Measurements from ENCODE around the gene TUBB. TPM values are rescaled to one million over a fixed set of nuclear protein-coding genes. Genes with fewer than 3 reads are reported as not detected.
"Not testable (repeated sequence)": the region's sequence is repeated elsewhere in the genome, so short reads cannot be mapped to it uniquely, and the experiment has no call there.

Gene TUBB
- total RNA-seq, 1 experiment from 2014 or later, result 2,101 TPM

- H3K27me3 ChIP-seq (ENCODE audit: control insufficient read depth, insufficient read depth, low read length), result no peaks in the 10 kb centered on the region
- H3K36me3 ChIP-seq (replicated peaks; ENCODE audit: control insufficient read depth, insufficient read depth, low read length), result peaks cover 26% of the 10 kb centered on the region
- H3K4me3 ChIP-seq (ENCODE audit: insufficient read depth, low read depth, low read length), result no peak overlapping the region
- no peak for DNase-seq
Observed at GRCh38 chr6:30703821-30704220, 16.3 kb upstream of the TUBB start.

- no peaks in the 10 kb centered on the region for H3K27me3 ChIP-seq (ENCODE audit: control insufficient read depth, insufficient read depth, low read length)
- H3K36me3 ChIP-seq (replicated peaks; ENCODE audit: control insufficient read depth, insufficient read depth, low read length), result peaks cover 24% of the 10 kb centered on the region
- DNase-seq, result no peak
- H3K4me3 ChIP-seq (ENCODE audit: insufficient read depth, low read depth, low read length), result no peak overlapping the region
Observed at GRCh38 chr6:30705620-30706019, 14.5 kb upstream of the TUBB start.

GRCh38 chr6:30707281-30707850, 12.8 kb upstream of the TUBB start:
- H3K4me3 ChIP-seq (ENCODE audit: insufficient read depth, low read depth, low read length), result no peak overlapping the region
- peaks cover 40% of the 10 kb centered on the region for H3K36me3 ChIP-seq (replicated peaks; ENCODE audit: control insufficient read depth, insufficient read depth, low read length)
- DNase-seq, result no peak
- H3K27me3 ChIP-seq (ENCODE audit: control insufficient read depth, insufficient read depth, low read length), result no peaks in the 10 kb centered on the region

GRCh38 chr6:30709101-30709868, 10.9 kb upstream of the TUBB start:
- Histone ChIP-seq H3K36me3 (replicated peaks; ENCODE audit: control insufficient read depth, insufficient read depth, low read length) (peaks cover 36% of the 10 kb centered on the region), H3K27me3 (ENCODE audit: control insufficient read depth, insufficient read depth, low read length) (no peaks in the 10 kb centered on the region), H3K4me3 (ENCODE audit: insufficient read depth, low read depth, low read length) (no peak overlapping the region)
- DNase-seq, result no peak

GRCh38 chr6:30711758-30712380, 8.3 kb upstream of the TUBB start:
- no peak for DNase-seq
- Histone ChIP-seq H3K36me3 (replicated peaks; ENCODE audit: control insufficient read depth, insufficient read depth, low read length) (peaks cover 33% of the 10 kb centered on the region), H3K27me3 (ENCODE audit: control insufficient read depth, insufficient read depth, low read length) (no peaks in the 10 kb centered on the region), H3K4me3 (ENCODE audit: insufficient read depth, low read depth, low read length) (no peak overlapping the region)

GRCh38 chr6:30712441-30712945, 7.7 kb upstream of the TUBB start:
- no peaks in the 10 kb centered on the region for H3K27me3 ChIP-seq (ENCODE audit: control insufficient read depth, insufficient read depth, low read length)
- DNase-seq, result no peak
- peaks cover 33% of the 10 kb centered on the region for H3K36me3 ChIP-seq (replicated peaks; ENCODE audit: control insufficient read depth, insufficient read depth, low read length)
- H3K4me3 ChIP-seq (ENCODE audit: insufficient read depth, low read depth, low read length), result no peak overlapping the region

- no peaks in the 10 kb centered on the region for H3K27me3 ChIP-seq (ENCODE audit: control insufficient read depth, insufficient read depth, low read length)
- no peak overlapping the region for H3K4me3 ChIP-seq (ENCODE audit: insufficient read depth, low read depth, low read length)
- H3K36me3 ChIP-seq (replicated peaks; ENCODE audit: control insufficient read depth, insufficient read depth, low read length), result peaks cover 33% of the 10 kb centered on the region
- DNase-seq, result no peak
Observed at GRCh38 chr6:30714263-30714662, 5.9 kb upstream of the TUBB start.

- peak overlapping the region; percentile 77 for H3K4me3 ChIP-seq (ENCODE audit: insufficient read depth, low read depth, low read length)
- H3K36me3 ChIP-seq (replicated peaks; ENCODE audit: control insufficient read depth, insufficient read depth, low read length), result peaks cover 24% of the 10 kb centered on the region
- DNase-seq, result no peak
- H3K27me3 ChIP-seq (ENCODE audit: control insufficient read depth, insufficient read depth, low read length), result no peaks in the 10 kb centered on the region
Observed at GRCh38 chr6:30716879-30717128, 3.3 kb upstream of the TUBB start.

- Histone ChIP-seq H3K4me3 (ENCODE audit: insufficient read depth, low read depth, low read length) (peak within 1 kb of the TSS; percentile 77), H3K36me3 (replicated peaks; ENCODE audit: control insufficient read depth, insufficient read depth, low read length) (peaks cover 22% of the 10 kb centered on the region), H3K27me3 (ENCODE audit: control insufficient read depth, insufficient read depth, low read length) (no peaks in the 10 kb centered on the region)
- peak; percentile 97 for DNase-seq
Observed at GRCh38 chr6:30717129-30717844, 2.9 kb upstream of the TUBB start, which contains the start of gene MDC1. Gene MDC1, minus strand, starts transcription at chr6:30717281. Its CDS starts 2,106 bp downstream, at chr6:30715175.

GRCh38 chr6:30717845-30718720, 2.1 kb upstream of the TUBB start:
- H3K27me3 ChIP-seq (ENCODE audit: control insufficient read depth, insufficient read depth, low read length); DNase-seq: not testable (repeated sequence)
- Histone ChIP-seq H3K4me3 (ENCODE audit: insufficient read depth, low read depth, low read length) (peak overlapping the region; percentile 77), H3K36me3 (replicated peaks; ENCODE audit: control insufficient read depth, insufficient read depth, low read length) (peaks cover 21% of the 10 kb centered on the region)

GRCh38 chr6:30719356-30719755, 796 bp upstream of the TUBB start:
- H3K4me3 ChIP-seq (ENCODE audit: insufficient read depth, low read depth, low read length), result peak overlapping the region; percentile 55
- DNase-seq, result peak; percentile 36
- no peaks in the 10 kb centered on the region for H3K27me3 ChIP-seq (ENCODE audit: control insufficient read depth, insufficient read depth, low read length)
- H3K36me3 ChIP-seq (replicated peaks; ENCODE audit: control insufficient read depth, insufficient read depth, low read length), result peaks cover 26% of the 10 kb centered on the region

- Histone ChIP-seq H3K4me3 (ENCODE audit: insufficient read depth, low read depth, low read length) (peak overlapping the region; percentile 78), H3K36me3 (replicated peaks; ENCODE audit: control insufficient read depth, insufficient read depth, low read length) (peaks cover 30% of the 10 kb centered on the region), H3K27me3 (ENCODE audit: control insufficient read depth, insufficient read depth, low read length) (no peaks in the 10 kb centered on the region)
- peak; percentile 82 for DNase-seq
Observed at GRCh38 chr6:30720738-30721197, 616 bp downstream of the TUBB start.

- H3K36me3 ChIP-seq (replicated peaks; ENCODE audit: control insufficient read depth, insufficient read depth, low read length), result peaks cover 30% of the 10 kb centered on the region
- H3K4me3 ChIP-seq (ENCODE audit: insufficient read depth, low read depth, low read length), result peak overlapping the region; percentile 78
- H3K27me3 ChIP-seq (ENCODE audit: control insufficient read depth, insufficient read depth, low read length), result no peaks in the 10 kb centered on the region
- peak; percentile 96 for DNase-seq
Observed at GRCh38 chr6:30721198-30722024, 1.3 kb downstream of the TUBB start.

Measured in H7 (cell line).